OCI-M1 (cell line): ENCODE results near the gene ITPR1.

ENCODE experiments used
- DNase-seq: peaks from one replicate; lab custom pipeline; 2025; lab: John Stamatoyannopoulos, UW

Gene ITPR1

GRCh38 chr3:4828279-4829030, 335.3 kb downstream of the ITPR1 start:
- peak; percentile 46 for DNase-seq

DNA sequence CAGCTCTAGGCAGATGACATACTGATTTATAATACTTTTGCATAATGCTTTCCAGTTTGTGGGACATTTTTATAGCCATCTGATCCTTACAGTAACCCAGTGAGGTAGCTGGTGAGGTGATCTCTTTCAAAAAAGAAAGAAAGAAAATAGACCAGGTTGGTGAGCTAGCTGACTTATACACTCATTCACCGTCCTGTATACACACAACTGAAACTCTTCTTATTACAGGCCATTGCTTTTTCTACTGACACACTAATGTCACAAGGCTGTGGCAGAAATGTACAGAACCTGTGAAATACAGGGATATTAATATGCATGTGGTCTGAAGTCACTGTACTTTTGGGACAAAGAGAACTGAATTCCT, 335.9 kb downstream of the ITPR1 start:
- peak; percentile 43 for DNase-seq

DNA sequence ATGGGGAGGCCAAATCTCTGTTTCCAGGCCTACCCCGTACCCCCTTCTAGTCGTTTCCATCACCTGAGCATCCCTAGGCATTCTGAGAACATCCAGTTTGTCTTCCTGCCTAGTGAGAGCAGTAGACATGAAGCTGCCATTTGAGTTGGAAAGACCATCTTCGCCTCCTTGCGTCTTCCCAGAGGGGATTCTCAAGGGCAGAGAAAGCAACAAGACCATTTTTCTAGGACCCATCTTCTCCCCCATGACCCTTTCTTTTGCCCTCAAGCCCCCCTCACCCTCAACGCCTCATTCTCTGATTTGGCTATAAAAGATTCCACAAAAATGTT, 337.4 kb downstream of the ITPR1 start:
- DNase-seq, result no peak

GRCh38 chr3:4831580-4831950, 338.4 kb downstream of the ITPR1 start:
- peak; percentile 70 for DNase-seq

DNA sequence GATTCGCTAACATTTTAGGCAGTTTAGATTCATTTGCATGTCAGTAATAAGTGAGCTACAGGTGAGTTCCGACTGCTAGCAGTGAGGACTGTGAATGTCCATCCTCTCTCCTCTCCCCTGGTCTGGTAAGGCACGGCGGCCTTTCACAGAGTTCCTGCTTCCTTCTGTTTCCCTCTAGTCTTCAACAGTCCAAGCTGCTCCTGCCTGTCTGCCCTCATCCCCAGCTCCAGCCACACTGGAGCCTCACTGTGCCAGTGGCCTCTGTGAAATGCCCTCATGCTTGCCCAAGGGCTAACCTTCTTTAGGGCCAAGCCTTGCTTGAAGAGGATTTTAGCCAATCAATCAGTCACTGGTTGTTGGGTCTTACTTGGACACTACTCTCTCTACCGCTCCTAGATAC, 340.3 kb downstream of the ITPR1 start:
- DNase-seq, result no peak

- DNase-seq, result peak; percentile 56
Observed at GRCh38 chr3:4834403-4834866, 341.3 kb downstream of the ITPR1 start.

GRCh38 chr3:4835616-4836043, 342.5 kb downstream of the ITPR1 start:
- no peak for DNase-seq

DNA sequence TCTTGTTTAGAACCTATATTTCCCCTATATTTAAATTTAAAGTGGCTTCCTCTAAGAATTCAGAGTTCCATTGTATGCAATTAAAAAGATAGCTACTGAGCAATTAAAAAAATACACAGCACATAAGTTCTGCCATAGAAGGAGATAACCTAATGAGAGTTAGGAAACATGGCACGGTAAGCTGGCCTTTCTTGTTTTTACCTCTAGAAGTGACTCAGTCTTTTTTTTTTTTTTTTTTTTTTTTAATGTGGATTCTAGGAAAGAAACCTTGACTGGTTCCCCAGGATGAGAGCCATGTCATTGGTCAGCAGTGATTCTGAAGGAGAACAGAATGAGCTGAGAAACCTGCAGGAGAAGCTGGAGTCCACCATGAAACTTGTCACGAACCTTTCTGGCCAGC, 343.4 kb downstream of the ITPR1 start:
- DNase-seq, result no peak

- no peak for DNase-seq
Observed at GRCh38 chr3:4837374-4837930, 344.3 kb downstream of the ITPR1 start.

- DNase-seq, result no peak
Observed at GRCh38 chr3:4838621-4839022, 345.5 kb downstream of the ITPR1 start.

DNA sequence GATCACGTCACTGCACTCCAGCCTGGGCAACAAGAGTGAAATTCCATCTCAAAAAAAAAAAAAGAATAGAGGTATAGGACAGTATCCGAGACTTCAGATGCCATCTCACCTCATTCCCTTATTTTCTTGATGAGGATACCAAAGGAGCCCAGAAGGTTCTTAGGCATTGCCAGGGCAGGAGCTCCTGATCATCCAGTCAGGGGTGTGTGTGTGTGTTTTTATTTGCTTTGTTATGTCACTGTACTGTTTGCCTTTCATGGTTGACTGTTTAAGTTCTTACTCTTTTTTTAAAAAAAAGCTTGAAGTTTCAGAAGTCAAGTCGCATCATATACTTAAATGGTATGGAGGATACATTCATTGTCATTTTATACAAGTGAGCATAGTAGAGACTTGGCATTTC, 346.1 kb downstream of the ITPR1 start:
- DNase-seq, result no peak

- no peak for DNase-seq
Observed at GRCh38 chr3:4841225-4841624, 348.1 kb downstream of the ITPR1 start.

DNA sequence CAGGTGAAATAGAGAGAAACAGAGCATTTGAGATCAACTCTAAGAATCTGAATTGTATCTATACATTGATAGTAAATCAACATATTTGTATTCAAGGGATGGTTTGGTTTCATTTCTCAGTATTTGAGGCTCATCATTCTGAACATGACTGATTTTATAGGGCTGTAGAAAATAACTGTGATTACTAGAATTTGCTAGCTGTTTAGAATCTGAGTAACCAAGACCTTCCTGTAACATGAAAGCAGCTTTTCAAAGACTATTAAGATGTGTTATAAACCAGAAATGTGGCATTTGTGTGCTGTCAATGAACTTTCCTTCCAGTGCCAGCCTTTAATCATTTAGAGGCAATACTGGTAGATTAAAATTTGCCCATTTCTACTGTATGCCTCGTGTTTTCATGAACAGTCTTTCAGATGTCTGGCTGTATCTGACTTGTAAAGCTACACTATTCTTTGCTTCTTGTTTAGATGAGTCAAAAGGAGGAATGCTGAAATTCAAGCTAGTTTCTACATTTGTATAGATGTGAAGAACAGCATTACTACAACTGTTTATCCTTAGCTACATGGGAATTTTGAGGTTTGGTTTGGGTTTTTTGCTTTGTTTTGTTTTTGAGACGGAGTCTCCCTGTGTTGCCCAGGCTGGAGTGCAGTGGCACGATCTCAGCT, 348.8 kb downstream of the ITPR1 start:
- DNase-seq, result no peak

- no peak for DNase-seq
Observed at GRCh38 chr3:4843619-4844018, 350.5 kb downstream of the ITPR1 start.

DNA sequence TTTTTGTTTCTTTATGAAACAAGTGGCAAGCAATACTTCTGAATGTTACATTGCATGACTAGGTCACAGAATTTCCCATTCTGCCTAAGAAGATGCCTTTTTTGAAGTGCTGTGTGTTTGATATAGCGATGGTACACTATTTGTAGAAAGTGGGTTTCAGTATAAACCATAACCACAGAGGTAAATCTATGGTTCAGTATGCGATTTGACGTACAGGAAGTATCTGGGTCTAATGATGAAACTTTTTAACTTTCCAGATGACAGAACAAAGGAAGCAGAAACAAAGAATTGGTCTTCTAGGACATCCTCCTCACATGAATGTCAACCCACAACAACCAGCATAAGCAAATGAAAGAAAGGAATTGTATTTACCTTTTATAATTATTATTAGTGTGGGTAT, 352.7 kb downstream of the ITPR1 start:
- no peak for DNase-seq

DNA sequence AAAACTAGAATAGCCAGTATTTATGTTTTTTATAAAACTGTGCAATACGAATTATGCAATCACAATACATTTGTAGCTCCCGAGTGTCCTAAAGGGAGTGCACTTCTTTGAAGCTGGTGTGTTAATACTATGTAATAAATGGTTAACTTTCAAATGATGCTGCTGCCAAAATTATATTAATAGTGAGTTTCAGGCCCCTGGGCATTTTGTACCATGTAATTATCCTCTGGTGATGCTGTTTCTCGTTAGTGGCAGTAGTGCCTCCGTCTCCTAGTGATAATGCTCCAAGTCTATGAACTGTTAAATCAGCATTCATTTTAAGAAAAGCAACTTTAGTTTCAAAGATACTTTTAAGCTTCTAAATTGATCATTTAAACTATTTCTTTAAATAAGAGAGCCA, 353.4 kb downstream of the ITPR1 start:
- DNase-seq, result no peak

GRCh38 chr3:4848176-4848825, 355.2 kb downstream of the ITPR1 start:
- DNase-seq, result no peak

- no peak for DNase-seq
Observed at GRCh38 chr3:4849136-4849535, 356.0 kb downstream of the ITPR1 start.

DNA sequence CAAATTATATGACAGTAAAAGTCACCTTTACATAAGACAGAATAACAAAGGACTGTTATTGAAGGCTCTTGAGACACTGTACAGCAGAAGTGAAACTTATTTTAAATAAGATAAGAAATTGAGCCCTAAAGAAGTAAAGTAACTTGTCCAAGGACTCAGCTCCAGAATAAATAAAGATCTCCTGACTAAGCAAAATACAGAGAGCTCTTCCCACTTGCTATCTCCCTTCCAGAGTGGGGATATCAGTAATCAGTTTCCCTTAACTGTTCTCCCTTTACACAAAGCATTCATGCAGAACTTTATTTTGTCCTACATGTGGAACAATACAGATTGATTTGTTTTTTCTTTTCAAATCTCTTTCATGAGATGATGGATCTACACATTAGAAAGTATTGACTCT, 356.6 kb downstream of the ITPR1 start:
- peak; percentile 71 for DNase-seq

- peak; percentile 45 for DNase-seq
Observed at GRCh38 chr3:4850211-4850927, 357.2 kb downstream of the ITPR1 start.

- DNase-seq, result no peak
Observed at GRCh38 chr3:4850928-4851265, 357.7 kb downstream of the ITPR1 start.
